Sigmoid colon (tissue), 7 donors: ENCODE results near the gene BDKRB2. TPM values are rescaled to one million over a fixed set of nuclear protein-coding genes. Genes with fewer than 3 reads are reported as not detected.

Experiments used
- DNase-seq: peaks from one replicate; pipeline ENCODE4 v3.0.0-alpha.2; 2019
- H3K27ac ChIP-seq, 4 donors: fragments of 200-600 bp; sonication (generic); one replicate each; pipeline ENCODE4 v1.5.1; 2016 to 2019; ENCODE audit warnings: mild to moderate bottlenecking in 1 of 4
- H3K27me3 ChIP-seq, 3 donors: fragments of 200-600 bp; sonication (generic); one replicate each; pipeline ENCODE4 v1.5.1; 2019; ENCODE audit warnings: mild to moderate bottlenecking in 1 of 3
- H3K36me3 ChIP-seq, 4 donors: fragments of 200-600 bp; sonication (generic); one replicate each; pipeline ENCODE4 v1.5.1; 2016 to 2019
- H3K4me1 ChIP-seq, 4 donors: fragments of 200-600 bp; sonication (generic); one replicate each; pipeline ENCODE4 v1.5.1; 2017 to 2019
- H3K4me3 ChIP-seq, 4 donors: fragments of 200-600 bp; sonication (generic); one replicate each; pipeline ENCODE4 v1.5.1; 2017 to 2019; ENCODE audit warnings: mild to moderate bottlenecking in 2 of 4, moderate library complexity in 1 of 4
- H3K9me3 ChIP-seq, 4 donors: fragments of 200-600 bp in 3 of 4; sonication (generic) in 3 of 4; one replicate each; pipeline versions ENCODE4 v1.5.1 to v1.6.1; 2013 to 2019
- CTCF ChIP-seq, 4 experiments: fragments of 450-650 bp in 3 of 4; fragments of 200-600 bp in 1 of 4; IDR thresholded peaks; one replicate each; pipeline ENCODE4 v1.5.1; 2016 to 2019; ENCODE audit warnings: antibody characterized with exemption in 4 of 4, mild to moderate bottlenecking in 3 of 4, moderate library complexity in 2 of 4
- EP300 ChIP-seq, 4 donors: sonication (generic); formaldehyde crosslinking; IDR thresholded peaks; one replicate each; pipeline ENCODE4 v1.6.1; 2017; ENCODE audit warnings: antibody characterized with exemption in 4 of 4
- POLR2A ChIP-seq, 2 donors: fragments of 450-650 bp; IDR thresholded peaks; one replicate each; pipeline ENCODE4 v1.6.1; 2016; ENCODE audit warnings: antibody characterized with exemption in 2 of 2, mild to moderate bottlenecking in 2 of 2, moderate library complexity in 2 of 2
- POLR2AphosphoS5 ChIP-seq, 4 donors: sonication (generic); formaldehyde crosslinking; IDR thresholded peaks; one replicate each; pipeline ENCODE4 v1.6.1; 2017; ENCODE audit warnings: antibody characterized with exemption in 4 of 4
- WGBS, 2 donors: extraction: QIAGEN DNeasy Blood & Tissue Kit; methylation state at CpG; one replicate each; pipeline ENCODE4 v1.1.7; 2013; 5-methylcytosine and 5-hydroxymethylcytosine counted together
- intact Hi-C: fragments of 100-400 bp; cut with DNase I; formaldehyde crosslinking; loops from one replicate; pipeline ENCODE4 v1.15.1; 2023
- polyA plus RNA-seq, 3 donors: library from polyadenylated mRNA; stranded (reverse); fragments of 200-250 nt; gene quantifications; one replicate each; pipeline ENCODE4 v1.2.3, GENCODE V29; 2013
- total RNA-seq, 4 donors: library from RNA; depleted of rRNA; stranded (reverse); fragments of >200 nt; gene quantifications; one replicate each; pipeline ENCODE4 v1.1.0, GENCODE V29; 2016
- donor health status: healthy with polysubstance abuse.
- donor health status: Bipolar disorder and iron deficiency.
- donor health status: healthy.

The BDKRB2 gene
- total and polyA plus RNA-seq, 7 donors: 1.8 to 10.8 (median 4.5) TPM

DNA sequence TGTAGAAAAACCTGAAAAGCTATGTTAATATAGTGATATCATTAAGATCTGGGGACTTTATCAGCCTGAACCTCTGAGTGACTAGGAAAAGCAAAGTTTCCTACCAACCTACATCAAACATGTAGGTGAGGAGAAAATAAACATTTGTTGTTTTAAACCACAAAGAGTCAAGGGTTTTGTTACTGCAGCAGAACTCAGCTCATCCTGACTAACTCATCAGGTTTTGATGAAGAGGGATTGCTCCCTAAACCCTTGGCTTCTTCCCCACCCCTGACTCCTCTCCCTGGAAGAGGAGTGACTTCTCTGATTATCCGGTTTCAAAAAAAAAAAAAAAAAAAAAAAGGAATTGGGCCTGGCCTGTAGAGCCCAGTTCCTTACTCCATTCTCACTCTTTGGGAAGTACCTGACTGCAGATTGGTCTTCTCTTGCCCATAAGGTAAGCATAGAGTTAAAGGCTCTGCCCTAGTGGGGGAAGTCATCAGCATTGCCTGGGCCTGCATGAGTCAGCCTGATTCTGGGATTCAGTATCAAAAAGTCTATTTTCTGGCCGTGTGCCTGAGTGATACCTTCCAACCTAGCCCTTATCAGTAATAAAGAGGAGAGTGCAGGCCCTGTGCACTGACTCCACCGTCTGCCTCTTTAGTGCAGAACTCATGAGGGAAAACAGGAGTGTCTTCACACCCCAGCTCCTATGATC lies 68.3 kb downstream of the BDKRB2 start:
- H3K27ac ChIP-seq: peak overlapping the region in 1 of 4 donors; percentile 72
- peaks cover 0 to 4% (median 0%) of the 10 kb centered on the region in 4 donors for H3K9me3 ChIP-seq
- TF ChIP-seq CTCF (IDR thresholded peaks at IDR 0.05): no peak
- TF ChIP-seq POLR2A (IDR thresholded peaks at IDR 0.05): no peak
- TF ChIP-seq EP300 (IDR thresholded peaks at IDR 0.05): no peak
- no peak for TF ChIP-seq POLR2AphosphoS5 (IDR thresholded peaks at IDR 0.05)
- H3K4me3 ChIP-seq: no peak overlapping the region
- DNase-seq: no peak
- 31 to 37% methylated on average over 3 of the region's 3 CpGs for WGBS, 2 donors
- intact Hi-C loops: no loop called here
- no peaks in the 10 kb centered on the region for H3K36me3 ChIP-seq
- H3K27me3 ChIP-seq: no peaks in the 10 kb centered on the region
- H3K4me1 ChIP-seq: peaks cover 0 to 56% (median 33%) of the 10 kb centered on the region in 4 donors

DNA sequence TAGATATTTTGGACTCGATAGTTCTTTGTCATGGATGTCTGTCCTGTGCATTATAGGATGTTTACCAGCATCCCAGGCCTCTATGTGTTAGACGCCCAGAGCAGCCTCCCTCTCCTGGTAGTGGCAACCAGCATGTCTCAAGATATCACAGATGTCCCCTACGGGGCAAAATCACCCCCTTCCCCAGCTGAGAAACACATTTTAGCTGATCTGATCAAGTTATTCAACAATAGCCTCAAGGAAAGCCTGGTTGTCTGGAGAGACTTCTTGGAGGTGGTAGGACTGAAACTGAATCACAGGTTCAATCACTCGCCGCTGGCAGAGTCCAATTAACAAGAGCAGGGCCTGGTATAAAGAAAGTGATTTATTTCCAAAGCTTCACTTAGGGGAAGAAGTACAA lies 69.0 kb downstream of the BDKRB2 start:
- 85 to 93% methylated on average over 5 of the region's 5 CpGs for WGBS, 2 donors
- no peak for TF ChIP-seq EP300 (IDR thresholded peaks at IDR 0.05)
- no peak for TF ChIP-seq POLR2AphosphoS5 (IDR thresholded peaks at IDR 0.05)
- no peak for TF ChIP-seq CTCF (IDR thresholded peaks at IDR 0.05)
- no peak for TF ChIP-seq POLR2A (IDR thresholded peaks at IDR 0.05)
- intact Hi-C loops: loop anchor here (2.0 kb wide), 1 partner anchor 275 kb away; no protein-coding TSS in a partner anchor
- peaks cover 0 to 49% (median 28%) of the 10 kb centered on the region in 4 donors for H3K4me1 ChIP-seq
- no peaks in the 10 kb centered on the region for H3K27me3 ChIP-seq
- H3K4me3 ChIP-seq: no peak overlapping the region
- H3K27ac ChIP-seq: peak overlapping the region in 2 of 4 donors; percentile 61 to 72
- H3K36me3 ChIP-seq: no peaks in the 10 kb centered on the region
- no peak for DNase-seq
- H3K9me3 ChIP-seq: peaks cover 0 to 9% (median 0%) of the 10 kb centered on the region in 4 donors

GRCh38 chr14:96274122-96274521 lies 69.5 kb downstream of the BDKRB2 start:
- peaks cover 0 to 44% (median 23%) of the 10 kb centered on the region in 4 donors for H3K4me1 ChIP-seq
- 84 to 88% methylated on average over 5 of the region's 5 CpGs for WGBS, 2 donors

DNA sequence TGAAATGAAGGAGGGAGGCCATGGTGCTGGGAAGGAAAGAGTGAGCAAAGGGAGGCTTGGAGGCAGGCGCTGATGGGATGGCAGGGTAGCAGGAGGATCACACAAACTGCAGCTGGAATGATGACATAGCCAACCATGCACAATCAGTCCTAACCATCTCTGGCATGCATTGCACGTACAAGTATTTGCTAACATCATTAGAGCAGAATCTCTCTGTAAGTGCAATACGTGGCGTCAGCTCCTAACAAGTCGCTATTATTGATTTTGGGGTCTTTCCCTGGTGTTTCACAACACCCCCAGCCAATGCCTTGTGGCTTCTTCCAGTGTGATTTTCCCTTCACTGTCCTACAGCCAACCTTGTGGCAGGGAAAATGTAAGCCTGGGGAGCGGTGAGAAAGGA lies 69.9 kb downstream of the BDKRB2 start:
- Histone ChIP-seq H3K4me1 (peaks cover 0 to 40% (median 19%) of the 10 kb centered on the region in 4 donors), H3K27me3 (no peaks in the 10 kb centered on the region), H3K4me3 (no peak overlapping the region), H3K9me3 (peaks cover 0 to 9% (median 0%) of the 10 kb centered on the region in 4 donors), H3K27ac (peak overlapping the region; percentile 5 to 72 (median 51)), H3K36me3 (no peaks in the 10 kb centered on the region)
- TF ChIP-seq CTCF (IDR thresholded peaks at IDR 0.05) (no peak), EP300 (IDR thresholded peaks at IDR 0.05) (no peak), POLR2AphosphoS5 (IDR thresholded peaks at IDR 0.05) (peak in 2 of 4 donors; percentile 11 to 31), POLR2A (IDR thresholded peaks at IDR 0.05) (no peak)
- 83% methylated on average over 6 of the region's 6 CpGs for WGBS, 2 donors
- no peak for DNase-seq
- intact Hi-C loops: loop anchor here (2.0 kb wide), 1 partner anchor 276 kb away; no protein-coding TSS in a partner anchor

More at GRCh38 chr14:96274122-96274521, 69.5 kb downstream of the BDKRB2 start:
- Histone ChIP-seq H3K9me3 (peaks cover 0 to 9% (median 0%) of the 10 kb centered on the region in 4 donors), H3K27ac (peak overlapping the region in 3 of 4 donors; percentile 6 to 72 (median 61)), H3K27me3 (no peaks in the 10 kb centered on the region), H3K36me3 (no peaks in the 10 kb centered on the region), H3K4me3 (no peak overlapping the region)
- DNase-seq: no peak
- TF ChIP-seq POLR2A (IDR thresholded peaks at IDR 0.05) (no peak), POLR2AphosphoS5 (IDR thresholded peaks at IDR 0.05) (no peak), EP300 (IDR thresholded peaks at IDR 0.05) (no peak), CTCF (IDR thresholded peaks at IDR 0.05) (no peak)
- intact Hi-C loops: loop anchor here (2.0 kb wide), 1 partner anchor 275 kb away; no protein-coding TSS in a partner anchor
